Sigmoid colon (tissue), 7 donors: ENCODE results near the gene CXorf65. TPM values are rescaled to one million over a fixed set of nuclear protein-coding genes. Genes with fewer than 3 reads are reported as not detected.

ENCODE experiments used
- DNase-seq: peaks from one replicate; pipeline ENCODE4 v3.0.0-alpha.2; 2019
- H3K27ac ChIP-seq, 4 donors: fragments of 200-600 bp; sonication (generic); one replicate each; pipeline ENCODE4 v1.5.1; 2016 to 2019; ENCODE audit warnings: mild to moderate bottlenecking in 1 of 4
- H3K27me3 ChIP-seq, 3 donors: fragments of 200-600 bp; sonication (generic); one replicate each; pipeline ENCODE4 v1.5.1; 2019; ENCODE audit warnings: mild to moderate bottlenecking in 1 of 3
- H3K36me3 ChIP-seq, 4 donors: fragments of 200-600 bp; sonication (generic); one replicate each; pipeline ENCODE4 v1.5.1; 2016 to 2019
- H3K4me1 ChIP-seq, 4 donors: fragments of 200-600 bp; sonication (generic); one replicate each; pipeline ENCODE4 v1.5.1; 2017 to 2019
- H3K4me3 ChIP-seq, 4 donors: fragments of 200-600 bp; sonication (generic); one replicate each; pipeline ENCODE4 v1.5.1; 2017 to 2019; ENCODE audit warnings: mild to moderate bottlenecking in 2 of 4, moderate library complexity in 1 of 4
- H3K9me3 ChIP-seq, 4 donors: fragments of 200-600 bp in 3 of 4; sonication (generic) in 3 of 4; one replicate each; pipeline versions ENCODE4 v1.5.1 to v1.6.1; 2013 to 2019
- CTCF ChIP-seq, 4 experiments: fragments of 450-650 bp in 3 of 4; fragments of 200-600 bp in 1 of 4; IDR thresholded peaks; one replicate each; pipeline ENCODE4 v1.5.1; 2016 to 2019; ENCODE audit warnings: antibody characterized with exemption in 4 of 4, mild to moderate bottlenecking in 3 of 4, moderate library complexity in 2 of 4
- EP300 ChIP-seq, 4 donors: sonication (generic); formaldehyde crosslinking; IDR thresholded peaks; one replicate each; pipeline ENCODE4 v1.6.1; 2017; ENCODE audit warnings: antibody characterized with exemption in 4 of 4
- POLR2A ChIP-seq, 2 donors: fragments of 450-650 bp; IDR thresholded peaks; one replicate each; pipeline ENCODE4 v1.6.1; 2016; ENCODE audit warnings: antibody characterized with exemption in 2 of 2, mild to moderate bottlenecking in 2 of 2, moderate library complexity in 2 of 2
- POLR2AphosphoS5 ChIP-seq, 4 donors: sonication (generic); formaldehyde crosslinking; IDR thresholded peaks; one replicate each; pipeline ENCODE4 v1.6.1; 2017; ENCODE audit warnings: antibody characterized with exemption in 4 of 4
- WGBS, 2 donors: extraction: QIAGEN DNeasy Blood & Tissue Kit; methylation state at CpG; one replicate each; pipeline ENCODE4 v1.1.7; 2013; 5-methylcytosine and 5-hydroxymethylcytosine counted together
- intact Hi-C: fragments of 100-400 bp; cut with DNase I; formaldehyde crosslinking; loops from one replicate; pipeline ENCODE4 v1.15.1; 2023
- polyA plus RNA-seq, 3 donors: library from polyadenylated mRNA; stranded (reverse); fragments of 200-250 nt; gene quantifications; one replicate each; pipeline ENCODE4 v1.2.3, GENCODE V29; 2013
- total RNA-seq, 4 donors: library from RNA; depleted of rRNA; stranded (reverse); fragments of >200 nt; gene quantifications; one replicate each; pipeline ENCODE4 v1.1.0, GENCODE V29; 2016
- donor health status: healthy with polysubstance abuse.
- donor health status: Bipolar disorder and iron deficiency.
- donor health status: healthy.

CXorf65 gene
- total and polyA plus RNA-seq, 7 donors: 3.4 TPM; not detected in 6

- TF ChIP-seq EP300 (IDR thresholded peaks at IDR 0.05) (no peak), POLR2AphosphoS5 (IDR thresholded peaks at IDR 0.05) (no peak), POLR2A (IDR thresholded peaks at IDR 0.05) (no peak), CTCF (IDR thresholded peaks at IDR 0.05) (no peak)
- intact Hi-C loops: no loop called here
- Histone ChIP-seq H3K9me3 (no peaks in the 10 kb centered on the region), H3K36me3 (no peaks in the 10 kb centered on the region), H3K4me3 (no peak overlapping the region), H3K27me3 (no peaks in the 10 kb centered on the region), H3K4me1 (no peaks in the 10 kb centered on the region), H3K27ac (no peak overlapping the region)
- WGBS, 2 donors: 82 to 94% methylated on average over 6 of the region's 6 CpGs
- no peak for DNase-seq
These were observed 2.5 kb upstream of the CXorf65 start for GRCh38 chrX:71109051-71109450.

- Histone ChIP-seq H3K27me3 (no peaks in the 10 kb centered on the region), H3K4me3 (no peak overlapping the region), H3K27ac (no peak overlapping the region), H3K36me3 (no peaks in the 10 kb centered on the region), H3K4me1 (no peaks in the 10 kb centered on the region), H3K9me3 (no peaks in the 10 kb centered on the region)
- intact Hi-C loops: no loop called here
- TF ChIP-seq POLR2A (IDR thresholded peaks at IDR 0.05) (no peak), CTCF (IDR thresholded peaks at IDR 0.05) (no peak), POLR2AphosphoS5 (IDR thresholded peaks at IDR 0.05) (no peak), EP300 (IDR thresholded peaks at IDR 0.05) (no peak)
- 37 to 80% methylated on average over 9 of the region's 9 CpGs for WGBS, 2 donors
- DNase-seq: no peak
These were observed 1.3 kb upstream of the CXorf65 start for GRCh38 chrX:71107762-71108360.

- WGBS, 2 donors: 69 to 82% methylated on average over 4 of the region's 4 CpGs
- intact Hi-C loops: no loop called here
These were observed 705 bp upstream of the CXorf65 start for GRCh38 chrX:71107245-71107644.

GRCh38 chrX:71105628-71106027, 912 bp downstream of the CXorf65 start:
- no peak for DNase-seq
- no peaks in the 10 kb centered on the region for H3K36me3 ChIP-seq
- no peak overlapping the region for H3K4me3 ChIP-seq
- H3K4me1 ChIP-seq: no peaks in the 10 kb centered on the region
- 84 to 98% methylated on average over 3 of the region's 3 CpGs for WGBS, 2 donors
- H3K9me3 ChIP-seq: no peaks in the 10 kb centered on the region
- H3K27ac ChIP-seq: no peak overlapping the region
- no peaks in the 10 kb centered on the region for H3K27me3 ChIP-seq
- no peak for TF ChIP-seq POLR2AphosphoS5 (IDR thresholded peaks at IDR 0.05)
- no peak for TF ChIP-seq POLR2A (IDR thresholded peaks at IDR 0.05)
- TF ChIP-seq CTCF (IDR thresholded peaks at IDR 0.05): no peak
- intact Hi-C loops: no loop called here

More at GRCh38 chrX:71107245-71107644, 705 bp upstream of the CXorf65 start:
- no peaks in the 10 kb centered on the region for H3K9me3 ChIP-seq
- no peak for DNase-seq
- no peaks in the 10 kb centered on the region for H3K36me3 ChIP-seq
- no peak overlapping the region for H3K27ac ChIP-seq
- no peak for TF ChIP-seq CTCF (IDR thresholded peaks at IDR 0.05)
- no peak for TF ChIP-seq POLR2AphosphoS5 (IDR thresholded peaks at IDR 0.05)
- no peak for TF ChIP-seq POLR2A (IDR thresholded peaks at IDR 0.05)
- TF ChIP-seq EP300 (IDR thresholded peaks at IDR 0.05): no peak
- no peaks in the 10 kb centered on the region for H3K4me1 ChIP-seq
- no peaks in the 10 kb centered on the region for H3K27me3 ChIP-seq
- no peak overlapping the region for H3K4me3 ChIP-seq
